MCF 10A (cell line): ENCODE results near the gene DDHD1. TPM values are rescaled to one million over a fixed set of nuclear protein-coding genes. Genes with fewer than 3 reads are reported as not detected.
A peak's percentile ranks its signal among the peaks of the same experiment; 100 is the strongest.

Experiments used
- BruUV-seq: library from RNA; stranded (reverse); fragments of 400-500 nt; replicated peaks from 2 replicates; lab custom pipeline; 2021; lab: Mats Ljungman, UMichigan
- CTCF ChIA-PET: fragments of 300-600 bp; sonication (Branson Sonifier 250); formaldehyde crosslinking; extraction: SDS; loops from one replicate; lab custom pipeline; 2021; ENCODE audit warnings: antibody characterized with exemption, inconsistent platforms; lab: Yijun Ruan, JAX
- POLR2A ChIA-PET: fragments of 300-600, 350-650 bp; sonication (Branson Sonifier 250); formaldehyde crosslinking; extraction: SDS; loops from one replicate; lab custom pipeline; 2020; ENCODE audit warnings: antibody characterized with exemption, inconsistent platforms; lab: Yijun Ruan, JAX
- DNase-seq: peaks from one replicate; pipeline ENCODE4 v3.0.0-alpha.2; 2018; ENCODE audit not compliant: unreplicated experiment
- H3K27ac Mint-ChIP-seq: one replicate; pipeline ENCODE4 v1.8.0; 2022; ENCODE audit warnings: mild to moderate bottlenecking, low read depth, mixed read lengths; ENCODE audit not compliant: unreplicated experiment
- H3K27me3 Mint-ChIP-seq: one replicate; pipeline ENCODE4 v1.8.0; 2022; ENCODE audit warnings: mixed read lengths; ENCODE audit not compliant: insufficient read depth, unreplicated experiment
- H3K36me3 Mint-ChIP-seq: one replicate; pipeline ENCODE4 v1.8.0; 2022; ENCODE audit warnings: mild to moderate bottlenecking, moderate library complexity, mixed read lengths; ENCODE audit not compliant: insufficient read depth, unreplicated experiment
- H3K4me1 Mint-ChIP-seq: one replicate; pipeline ENCODE4 v1.8.0; 2022; ENCODE audit warnings: mixed read lengths; ENCODE audit not compliant: insufficient read depth, unreplicated experiment
- H3K4me3 Mint-ChIP-seq: one replicate; pipeline ENCODE4 v1.8.0; 2022; ENCODE audit warnings: mild to moderate bottlenecking, moderate library complexity, mixed read lengths; ENCODE audit not compliant: unreplicated experiment
- H3K9me3 Mint-ChIP-seq: one replicate; pipeline ENCODE4 v1.8.0; 2022; ENCODE audit warnings: mixed read lengths; ENCODE audit not compliant: unreplicated experiment
- intact Hi-C: fragments of 100-400 bp; cut with micrococcal nuclease; formaldehyde crosslinking; loops from 2 replicates; pipeline ENCODE4 v1.14.1; 2022
- total RNA-seq: library from RNA; stranded (reverse); gene quantifications from 2 replicates; pipeline ENCODE4 v1.2.3, GENCODE V29; 2022
- TF ChIP-seq, protein P1 (sequence below): fragments of 200-600 bp; IDR thresholded peaks from one replicate; pipeline ENCODE4 v1.8.0; 2022; ENCODE audit warnings: antibody characterized with exemption, mild to moderate bottlenecking; ENCODE audit not compliant: unreplicated experiment

The DDHD1 gene
- total RNA-seq, 1 experiment from 2014 or later = 16.3 TPM

DNA sequence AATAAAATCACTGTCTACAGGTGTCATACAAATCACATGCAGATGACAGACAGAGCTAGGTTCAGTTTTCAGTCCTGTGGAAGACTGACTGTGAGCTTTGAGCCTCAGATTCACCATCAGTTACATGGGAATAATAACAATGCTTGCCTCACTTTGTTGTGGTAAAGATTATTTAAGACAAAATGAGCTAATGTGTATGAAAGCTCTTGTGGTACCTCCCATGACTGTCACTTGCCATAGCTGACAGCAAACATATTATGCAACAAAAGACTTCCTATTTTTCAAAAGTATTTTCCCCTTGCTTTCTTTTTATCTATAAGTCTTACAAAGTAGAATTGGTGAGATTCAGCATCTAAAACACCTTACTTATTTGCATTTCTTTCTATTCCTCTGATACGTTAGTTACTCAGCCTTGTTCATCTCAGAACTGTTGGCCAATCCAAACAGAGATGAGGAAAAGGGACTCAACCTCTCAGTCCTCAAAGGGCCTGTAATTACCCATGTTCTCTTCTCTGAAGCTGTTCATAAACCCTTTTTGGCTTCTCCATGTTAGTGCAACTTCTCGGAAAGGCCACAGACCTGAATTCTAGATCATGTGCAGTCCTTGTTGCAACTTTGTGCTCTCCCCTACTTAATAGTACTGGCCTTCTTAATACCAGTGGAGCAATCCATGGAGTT, 8.8 kb upstream of the DDHD1 start:
- CTCF ChIA-PET = interaction anchor here (0.7 to 2.6 kb wide), 2 partner anchors 9 to 11 kb away, joined by 3 to 7 read pairs; no protein-coding TSS in a partner anchor
- Mint-ChIP-seq H3K27ac (no peak overlapping the region), H3K4me1 (no peaks in the 10 kb centered on the region), H3K4me3 (no peak overlapping the region), H3K36me3 (no peaks in the 10 kb centered on the region), H3K9me3 (no peaks in the 10 kb centered on the region), H3K27me3 (no peaks in the 10 kb centered on the region)
- POLR2A ChIA-PET = interaction anchor here (2.3 kb wide), 1 partner anchor 9 kb away, joined by 9 read pairs; the partner anchor contains the start of gene DDHD1
- DNase-seq = no peak
- TF ChIP-seq, protein P1, sequence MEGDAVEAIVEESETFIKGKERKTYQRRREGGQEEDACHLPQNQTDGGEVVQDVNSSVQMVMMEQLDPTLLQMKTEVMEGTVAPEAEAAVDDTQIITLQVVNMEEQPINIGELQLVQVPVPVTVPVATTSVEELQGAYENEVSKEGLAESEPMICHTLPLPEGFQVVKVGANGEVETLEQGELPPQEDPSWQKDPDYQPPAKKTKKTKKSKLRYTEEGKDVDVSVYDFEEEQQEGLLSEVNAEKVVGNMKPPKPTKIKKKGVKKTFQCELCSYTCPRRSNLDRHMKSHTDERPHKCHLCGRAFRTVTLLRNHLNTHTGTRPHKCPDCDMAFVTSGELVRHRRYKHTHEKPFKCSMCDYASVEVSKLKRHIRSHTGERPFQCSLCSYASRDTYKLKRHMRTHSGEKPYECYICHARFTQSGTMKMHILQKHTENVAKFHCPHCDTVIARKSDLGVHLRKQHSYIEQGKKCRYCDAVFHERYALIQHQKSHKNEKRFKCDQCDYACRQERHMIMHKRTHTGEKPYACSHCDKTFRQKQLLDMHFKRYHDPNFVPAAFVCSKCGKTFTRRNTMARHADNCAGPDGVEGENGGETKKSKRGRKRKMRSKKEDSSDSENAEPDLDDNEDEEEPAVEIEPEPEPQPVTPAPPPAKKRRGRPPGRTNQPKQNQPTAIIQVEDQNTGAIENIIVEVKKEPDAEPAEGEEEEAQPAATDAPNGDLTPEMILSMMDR = no peak
- BruUV-seq = no TSS peak
- intact Hi-C loops = no loop called here

DNA sequence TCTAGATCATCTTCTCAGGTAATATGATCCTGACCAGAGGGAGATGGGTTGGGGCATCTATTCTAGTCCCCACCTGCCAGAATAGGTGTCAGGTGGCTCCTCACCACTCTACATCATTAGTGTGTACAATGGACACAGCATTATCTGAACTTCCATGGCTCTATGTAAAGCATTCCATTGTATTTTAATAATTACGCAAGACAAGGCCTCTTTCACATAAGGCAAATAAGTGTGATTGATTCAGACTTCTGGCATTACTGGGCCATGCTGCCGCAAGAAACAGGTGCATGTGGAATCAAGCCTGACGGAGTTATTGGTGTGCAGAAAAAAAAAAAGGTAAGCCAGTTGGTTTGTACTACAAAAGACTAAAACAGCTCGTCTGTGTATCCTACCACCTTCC, 3.1 kb upstream of the DDHD1 start:
- TF ChIP-seq, protein P1 = no peak
- H3K4me1 Mint-ChIP-seq = peaks cover 5% of the 10 kb centered on the region
- CTCF ChIA-PET = interaction anchor here (0.8 to 1.4 kb wide), 2 partner anchors 44 to 61 kb away, joined by 3 to 4 read pairs; no protein-coding TSS in a partner anchor
- intact Hi-C loops = loop anchor here (10.0 kb wide), 1 partner anchor 119 kb away; no protein-coding TSS in a partner anchor
- no peak overlapping the region for H3K27ac Mint-ChIP-seq
- no peak overlapping the region for H3K4me3 Mint-ChIP-seq
- no peak for DNase-seq
- POLR2A ChIA-PET = no interaction called here
- no TSS peak for BruUV-seq
- H3K27me3 Mint-ChIP-seq = no peaks in the 10 kb centered on the region
- H3K36me3 Mint-ChIP-seq = no peaks in the 10 kb centered on the region
- no peaks in the 10 kb centered on the region for H3K9me3 Mint-ChIP-seq

DNA sequence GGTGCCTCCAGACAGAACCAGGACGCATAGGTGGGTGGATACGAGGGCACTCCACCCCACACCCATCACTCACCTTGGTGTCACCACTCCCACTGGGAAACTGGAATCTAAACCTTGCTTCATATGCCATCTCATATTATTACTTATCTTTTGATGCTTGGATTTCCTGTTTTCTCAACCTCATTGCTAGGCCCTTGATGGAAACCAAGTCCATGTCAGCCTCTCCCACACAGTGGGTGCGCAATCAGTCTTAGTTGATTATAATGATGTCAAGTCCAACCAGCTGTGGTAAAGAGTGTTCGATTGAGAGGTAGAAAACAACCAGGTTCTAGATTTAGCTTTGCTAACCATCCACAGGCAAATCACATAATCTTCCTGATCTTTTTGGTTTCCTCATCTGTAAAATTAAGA, 584 bp upstream of the DDHD1 start:
- TF ChIP-seq, protein P1 = no peak
- Mint-ChIP-seq H3K9me3 (no peaks in the 10 kb centered on the region), H3K27ac (peak overlapping the region; percentile 5), H3K27me3 (no peaks in the 10 kb centered on the region), H3K4me1 (peaks cover 17% of the 10 kb centered on the region), H3K36me3 (no peaks in the 10 kb centered on the region), H3K4me3 (peak overlapping the region; percentile 100)
- DNase-seq = no peak
- ChIA-PET CTCF (interaction anchor here (0.7 kb wide), 1 partner anchor 47 kb away, joined by 3 read pairs; no protein-coding TSS in a partner anchor), POLR2A (interaction anchor here (0.6 to 2.3 kb wide), 9 partner anchors 8 to 362 kb away, joined by 3 to 9 read pairs (median 4); partner anchors contain the start of gene GNPNAT1)
- BruUV-seq = TSS peak; percentile 66
- intact Hi-C loops = loop anchor here (10.0 kb wide), 1 partner anchor 121 kb away; no protein-coding TSS in a partner anchor
